Spinal cord (tissue), 10 donors: ENCODE data around the gene RGS7BP. TPM values are rescaled to one million over a fixed set of nuclear protein-coding genes. Genes with fewer than 3 reads are reported as not detected.

ENCODE experiments used
- DNase-seq, 6 donors: peaks; one replicate each; pipeline versions ENCODE4 v3.0.0 to v3.0.0-alpha.2; 2013 to 2015; ENCODE audit warnings: low spot score in 6 of 6, low read depth in 4 of 6
- H3K27ac ChIP-seq: one replicate; pipeline ENCODE4 v1.5.1; 2013; ENCODE audit warnings: low read depth, low read length, control low read depth
- H3K27me3 ChIP-seq: one replicate; pipeline ENCODE4 v1.6.1; 2013; ENCODE audit warnings: low read length; ENCODE audit not compliant: control insufficient read depth, insufficient read depth
- H3K36me3 ChIP-seq: one replicate; pipeline ENCODE4 v1.6.1; 2013; ENCODE audit warnings: low read length; ENCODE audit not compliant: control insufficient read depth, insufficient read depth
- H3K4me1 ChIP-seq: one replicate; pipeline ENCODE4 v1.6.1; 2013; ENCODE audit warnings: low read length; ENCODE audit not compliant: control insufficient read depth, insufficient read depth
- H3K4me3 ChIP-seq: one replicate; pipeline ENCODE4 v1.5.1; 2013; ENCODE audit warnings: low read depth, low read length, control low read depth
- H3K9me3 ChIP-seq: one replicate; pipeline ENCODE4 v1.6.1; 2013; ENCODE audit warnings: low read length; ENCODE audit not compliant: control insufficient read depth, insufficient read depth
- WGBS: methylation state at CpG from one replicate; pipeline ENCODE4 v1.1.5; 2013; ENCODE audit warnings: missing lambda C conversion rate; ENCODE audit not compliant: insufficient coverage; 5-methylcytosine and 5-hydroxymethylcytosine counted together
- polyA plus RNA-seq, 2 donors: library from polyadenylated mRNA; unstranded; fragments of 120-200 nt; gene quantifications; one replicate each; pipeline ENCODE4 v1.2.1, GENCODE V29; 2013; ENCODE audit not compliant: insufficient read length in 2 of 2
- total RNA-seq, 2 donors: library from RNA; depleted of rRNA in 1 of 2; stranded (reverse); fragments of 120-200 nt in 1 of 2; fragments of >200 nt in 1 of 2; gene quantifications; one replicate each; pipeline versions ENCODE4 v1.2.3 to v1.2.4, GENCODE V29; 2013 to 2014
- donor health status: healthy.

RGS7BP gene
- total and polyA plus RNA-seq, 4 donors: 4.3 to 28.4 (median 9.7) TPM

GRCh38 chr5:64506567-64507263, 900 bp downstream of the RGS7BP start:
- H3K4me3 ChIP-seq: peak overlapping the region; percentile 69
- peak; percentile 33 to 90 (median 58) for DNase-seq
- H3K4me1 ChIP-seq: peaks cover 13% of the 10 kb centered on the region
- peaks cover 6% of the 10 kb centered on the region for H3K27me3 ChIP-seq
- no peaks in the 10 kb centered on the region for H3K36me3 ChIP-seq
- H3K9me3 ChIP-seq: no peaks in the 10 kb centered on the region
- peak overlapping the region; percentile 84 for H3K27ac ChIP-seq
- under 1% methylated on average over 34 of the region's 39 CpGs for WGBS

GRCh38 chr5:64507264-64507605, 1.4 kb downstream of the RGS7BP start:
- Histone ChIP-seq H3K4me3 (peak overlapping the region; percentile 69), H3K27ac (peak overlapping the region; percentile 84), H3K9me3 (no peaks in the 10 kb centered on the region), H3K27me3 (peaks cover 6% of the 10 kb centered on the region), H3K36me3 (no peaks in the 10 kb centered on the region), H3K4me1 (peaks cover 13% of the 10 kb centered on the region)
- WGBS: 12% methylated on average over 6 of the region's 6 CpGs
- peak in 3 of 6 donors; percentile 4 to 52 (median 28) for DNase-seq

- no peaks in the 10 kb centered on the region for H3K9me3 ChIP-seq
- peaks cover 13% of the 10 kb centered on the region for H3K4me1 ChIP-seq
- peaks cover 4% of the 10 kb centered on the region for H3K27me3 ChIP-seq
- H3K4me3 ChIP-seq: no peak overlapping the region
- no peaks in the 10 kb centered on the region for H3K36me3 ChIP-seq
- DNase-seq: no peak
- H3K27ac ChIP-seq: no peak overlapping the region
- 86% methylated on average over 3 of the region's 7 CpGs for WGBS
Measured at GRCh38 chr5:64509828-64510227, 4.0 kb downstream of the RGS7BP start.

GRCh38 chr5:64513492-64513891, 7.7 kb downstream of the RGS7BP start:
- Histone ChIP-seq H3K4me1 (no peaks in the 10 kb centered on the region), H3K36me3 (no peaks in the 10 kb centered on the region), H3K4me3 (no peak overlapping the region), H3K27ac (no peak overlapping the region), H3K27me3 (no peaks in the 10 kb centered on the region), H3K9me3 (no peaks in the 10 kb centered on the region)
- no peak for DNase-seq
- no CpG with 5 or more reads among the region's 5 CpGs for WGBS

- Histone ChIP-seq H3K9me3 (no peaks in the 10 kb centered on the region), H3K36me3 (no peaks in the 10 kb centered on the region), H3K4me1 (no peaks in the 10 kb centered on the region), H3K27ac (no peak overlapping the region), H3K27me3 (no peaks in the 10 kb centered on the region), H3K4me3 (no peak overlapping the region)
- DNase-seq: no peak
- no CpG with 5 or more reads among the region's 1 CpG for WGBS
Measured at GRCh38 chr5:64514612-64515011, 8.8 kb downstream of the RGS7BP start.

GRCh38 chr5:64516216-64516615, 10.4 kb downstream of the RGS7BP start:
- Histone ChIP-seq H3K36me3 (no peaks in the 10 kb centered on the region), H3K4me1 (no peaks in the 10 kb centered on the region), H3K4me3 (no peak overlapping the region), H3K9me3 (no peaks in the 10 kb centered on the region), H3K27ac (no peak overlapping the region), H3K27me3 (no peaks in the 10 kb centered on the region)
- 91% methylated on average over 3 of the region's 4 CpGs for WGBS
- no peak for DNase-seq

GRCh38 chr5:64518793-64519192, 13.0 kb downstream of the RGS7BP start:
- Histone ChIP-seq H3K9me3 (no peaks in the 10 kb centered on the region), H3K27ac (no peak overlapping the region), H3K4me3 (no peak overlapping the region), H3K4me1 (no peaks in the 10 kb centered on the region), H3K27me3 (no peaks in the 10 kb centered on the region), H3K36me3 (no peaks in the 10 kb centered on the region)
- no peak for DNase-seq
- WGBS: 100% methylated on average over 1 of the region's 2 CpGs

- DNase-seq: no peak
- H3K9me3 ChIP-seq: no peaks in the 10 kb centered on the region
- H3K4me1 ChIP-seq: no peaks in the 10 kb centered on the region
- H3K36me3 ChIP-seq: no peaks in the 10 kb centered on the region
- H3K4me3 ChIP-seq: no peak overlapping the region
- 73% methylated on average over 1 of the region's 4 CpGs for WGBS
- no peaks in the 10 kb centered on the region for H3K27me3 ChIP-seq
- no peak overlapping the region for H3K27ac ChIP-seq
Measured at GRCh38 chr5:64519263-64519662, 13.4 kb downstream of the RGS7BP start.

GRCh38 chr5:64526734-64527439, 21.1 kb downstream of the RGS7BP start:
- DNase-seq: no peak
- Histone ChIP-seq H3K9me3 (no peaks in the 10 kb centered on the region), H3K27me3 (no peaks in the 10 kb centered on the region), H3K4me1 (no peaks in the 10 kb centered on the region), H3K4me3 (no peak overlapping the region), H3K36me3 (no peaks in the 10 kb centered on the region), H3K27ac (no peak overlapping the region)
- 83% methylated on average over 1 of the region's 3 CpGs for WGBS

GRCh38 chr5:64530076-64530475, 24.3 kb downstream of the RGS7BP start:
- H3K27me3 ChIP-seq: no peaks in the 10 kb centered on the region
- no CpG with 5 or more reads among the region's 3 CpGs for WGBS

More at GRCh38 chr5:64530076-64530475, 24.3 kb downstream of the RGS7BP start:
- Histone ChIP-seq H3K9me3 (no peaks in the 10 kb centered on the region), H3K36me3 (no peaks in the 10 kb centered on the region), H3K4me3 (no peak overlapping the region), H3K4me1 (no peaks in the 10 kb centered on the region), H3K27ac (no peak overlapping the region)
- no peak for DNase-seq
